ENCODE data around the gene MACROD1.

The MACROD1 gene

GRCh38 chr11:64031001-64031400, 134.9 kb downstream of the MACROD1 start:
- no peak overlapping the region for H3K4me3 ChIP-seq (ENCODE audit: control insufficient read depth, low read depth, low read length)
- no peak for TF ChIP-seq CTCF (conservative IDR thresholded peaks at IDR 0.05; ENCODE audit: control insufficient read depth, insufficient read depth, low read depth, low read length)
- DNase-seq (ENCODE audit: low read depth): no peak

GRCh38 chr11:64029773-64030172, 136.1 kb downstream of the MACROD1 start:
- DNase-seq (ENCODE audit: low read depth): no peak
- no peak overlapping the region for H3K4me3 ChIP-seq (ENCODE audit: control insufficient read depth, low read depth, low read length)

GRCh38 chr11:64028398-64029115, 137.4 kb downstream of the MACROD1 start:
- TF ChIP-seq CTCF (conservative IDR thresholded peaks at IDR 0.05; ENCODE audit: control insufficient read depth, insufficient read depth, low read depth, low read length): no peak
- DNase-seq (ENCODE audit: low read depth): no peak
- no peak overlapping the region for H3K4me3 ChIP-seq (ENCODE audit: control insufficient read depth, low read depth, low read length)

More at GRCh38 chr11:64029773-64030172, 136.1 kb downstream of the MACROD1 start:
- TF ChIP-seq CTCF (conservative IDR thresholded peaks at IDR 0.05; ENCODE audit: control insufficient read depth, insufficient read depth, low read depth, low read length): no peak

GRCh38 chr11:64027651-64028397, 138.1 kb downstream of the MACROD1 start:
- no peak for TF ChIP-seq CTCF (conservative IDR thresholded peaks at IDR 0.05; ENCODE audit: control insufficient read depth, insufficient read depth, low read depth, low read length)
- no peak for DNase-seq (ENCODE audit: low read depth)
- no peak overlapping the region for H3K4me3 ChIP-seq (ENCODE audit: control insufficient read depth, low read depth, low read length)

- no peak for TF ChIP-seq CTCF (conservative IDR thresholded peaks at IDR 0.05; ENCODE audit: control insufficient read depth, insufficient read depth, low read depth, low read length)
- no peak for DNase-seq (ENCODE audit: low read depth)
These were observed 139.2 kb downstream of the MACROD1 start for GRCh38 chr11:64026575-64027205.

GRCh38 chr11:64025205-64025604, 140.7 kb downstream of the MACROD1 start:
- no peak for DNase-seq (ENCODE audit: low read depth)
- H3K4me3 ChIP-seq (ENCODE audit: control insufficient read depth, low read depth, low read length): no peak overlapping the region
- TF ChIP-seq CTCF (conservative IDR thresholded peaks at IDR 0.05; ENCODE audit: control insufficient read depth, insufficient read depth, low read depth, low read length): no peak

More at GRCh38 chr11:64026575-64027205, 139.2 kb downstream of the MACROD1 start:
- H3K4me3 ChIP-seq (ENCODE audit: control insufficient read depth, low read depth, low read length): no peak overlapping the region

All from fibroblast of mammary gland (primary cell).